NCI-H345 treated with DMSO at 0.1 percent for 48 hours (cell line): ENCODE results near the gene KCNA10.

Experiments
- DNase-seq: peaks from one replicate; lab custom pipeline; 2025; ENCODE audit not compliant: unreplicated experiment; lab: John Stamatoyannopoulos, UW

KCNA10 gene

GRCh38 chr1:110501488-110502132 lies 17.4 kb downstream of the KCNA10 start:
- DNase-seq: no peak

DNA sequence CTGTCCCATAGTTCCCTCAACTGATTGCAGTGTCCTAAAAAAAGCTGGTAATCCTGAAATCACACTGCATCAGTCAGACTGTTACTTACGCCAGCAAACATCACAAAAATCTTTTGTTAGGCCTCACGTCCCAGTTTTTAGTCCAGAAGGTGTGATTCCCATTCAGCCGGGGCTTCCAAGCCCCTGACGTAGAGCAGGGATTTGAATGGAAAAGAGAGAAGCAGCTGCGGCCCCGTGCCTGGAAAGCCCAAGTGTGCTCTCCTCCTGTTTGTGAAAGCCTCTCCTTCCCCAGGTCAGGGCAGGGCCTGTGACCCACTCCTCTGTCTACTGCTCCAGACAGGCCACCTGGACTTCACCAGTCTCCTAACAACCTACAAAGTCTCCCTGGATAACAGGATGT lies 20.7 kb downstream of the KCNA10 start:
- DNase-seq: peak; percentile 58

DNA sequence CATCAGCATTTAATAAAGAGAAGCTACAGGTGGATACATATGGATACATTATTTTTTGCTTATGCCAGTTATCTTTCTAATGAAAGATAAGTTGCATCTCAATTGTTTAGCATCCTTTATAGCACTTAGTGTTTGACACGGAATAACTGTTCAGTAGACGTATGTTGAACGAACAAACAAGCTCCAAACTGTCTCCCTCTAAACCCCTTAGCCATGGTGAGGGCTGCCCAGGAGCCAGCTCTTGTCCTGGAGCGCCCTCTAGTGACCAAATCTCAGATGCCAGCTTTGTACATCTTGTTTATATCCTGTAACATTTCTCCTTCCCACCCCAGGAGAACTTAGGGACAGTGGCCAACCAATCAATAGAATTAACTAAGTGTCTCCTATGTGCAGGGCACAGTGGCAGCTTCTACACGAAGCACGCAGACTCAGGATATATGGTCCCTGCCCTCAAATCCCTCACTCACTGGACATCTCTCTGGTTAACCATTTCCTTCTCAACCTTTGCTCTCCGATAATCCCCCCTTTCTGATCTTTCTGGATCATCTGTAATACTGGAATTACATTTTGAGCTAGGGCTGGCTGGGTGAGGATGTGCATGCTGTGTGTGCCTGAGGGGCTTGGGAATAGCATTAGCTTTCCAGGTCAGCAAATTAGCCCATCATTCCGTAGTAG lies 22.9 kb downstream of the KCNA10 start:
- DNase-seq: peak; percentile 68

DNA sequence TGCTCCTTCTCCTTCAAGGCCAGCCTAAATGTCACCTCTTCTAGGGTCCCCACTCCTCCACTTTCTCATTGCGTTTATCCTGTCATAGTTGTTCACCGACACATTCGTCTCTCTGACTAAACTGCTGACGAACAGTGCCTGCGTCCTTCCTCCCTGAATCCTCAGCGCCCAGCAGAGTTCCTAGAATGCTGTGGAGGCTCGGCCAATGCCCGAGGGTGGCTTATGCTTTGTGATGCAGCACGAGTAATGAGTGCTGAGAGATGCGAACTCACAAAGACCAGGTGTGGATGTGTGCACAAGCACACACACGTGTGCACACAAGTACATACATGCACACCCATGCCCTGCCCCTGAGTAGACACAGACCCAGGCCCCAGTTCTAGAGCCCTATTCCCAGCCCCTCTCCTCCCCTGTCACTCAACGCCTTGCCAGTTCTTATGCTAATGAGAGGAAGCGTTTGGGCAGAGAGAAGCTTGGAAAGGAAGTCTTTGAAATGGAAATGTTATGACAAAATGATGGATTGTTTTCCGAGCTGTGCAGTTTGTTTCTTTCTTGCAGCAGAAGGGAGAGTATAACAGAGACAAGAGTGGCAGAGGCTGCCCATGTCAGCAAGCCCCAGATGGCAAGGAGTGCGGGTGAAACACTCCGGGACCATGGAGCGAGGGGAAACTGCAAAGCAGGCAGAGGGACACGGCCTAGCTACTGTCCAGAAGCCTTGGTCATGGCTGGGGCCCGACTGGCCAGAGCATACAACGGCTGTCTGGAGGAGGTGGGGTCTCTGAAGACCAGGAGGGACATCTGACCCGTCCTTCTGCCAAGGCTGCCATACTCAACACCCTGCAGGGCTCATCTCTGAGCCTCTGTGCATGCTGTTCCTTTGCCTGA lies 24.2 kb downstream of the KCNA10 start:
- no peak for DNase-seq

GRCh38 chr1:110494036-110494435 lies 24.9 kb downstream of the KCNA10 start:
- DNase-seq: no peak

DNA sequence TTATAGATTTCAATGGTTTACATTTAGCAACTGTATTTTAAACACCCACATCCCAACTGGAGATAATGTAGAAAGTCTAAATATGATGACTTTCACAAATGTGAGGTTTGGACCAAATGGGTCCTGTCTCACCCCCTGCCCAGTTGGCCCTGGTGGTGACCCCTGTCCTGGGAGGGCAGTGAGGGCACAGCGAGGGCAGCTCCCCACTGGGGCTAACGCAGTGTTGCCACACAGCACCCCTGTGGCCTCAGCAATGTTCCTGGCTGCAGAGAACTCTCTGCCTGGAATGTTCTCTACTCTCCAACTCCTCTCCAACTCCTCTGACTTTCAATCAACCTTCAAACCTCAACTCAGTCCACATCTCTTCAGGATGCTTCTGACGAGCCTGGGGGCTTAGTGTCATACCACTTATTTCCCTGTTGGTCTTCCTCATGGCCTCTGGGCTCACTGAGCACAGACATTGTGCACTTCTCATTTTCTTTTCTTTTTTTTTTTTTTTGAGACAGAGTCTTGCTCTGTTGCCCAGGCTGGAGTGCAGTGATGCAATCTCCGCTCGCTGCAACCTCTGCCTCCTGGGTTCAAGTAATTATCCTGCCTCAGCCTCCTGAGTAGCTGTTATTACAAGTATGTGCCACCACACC lies 25.8 kb downstream of the KCNA10 start:
- DNase-seq: no peak

DNA sequence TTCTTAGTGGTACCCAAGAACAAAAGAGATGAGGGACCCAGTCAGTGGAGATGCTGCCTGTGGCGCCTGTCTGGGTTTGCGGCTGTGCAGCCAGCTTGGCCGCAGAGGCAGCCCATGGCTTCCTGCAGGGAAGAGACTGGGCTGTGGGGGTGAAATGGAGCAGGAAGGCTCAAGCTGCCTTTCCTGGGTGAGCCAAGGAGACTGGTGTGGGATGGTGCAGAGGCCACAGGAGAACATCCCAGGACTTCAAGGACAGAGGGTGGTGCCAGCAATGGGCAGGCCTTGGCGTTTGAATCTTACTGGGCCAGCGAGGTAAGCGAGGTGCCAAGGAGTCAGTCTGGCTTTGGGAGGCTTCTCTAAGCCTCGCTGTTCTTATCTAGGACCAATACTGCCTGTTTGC lies 26.4 kb downstream of the KCNA10 start:
- no peak for DNase-seq

DNA sequence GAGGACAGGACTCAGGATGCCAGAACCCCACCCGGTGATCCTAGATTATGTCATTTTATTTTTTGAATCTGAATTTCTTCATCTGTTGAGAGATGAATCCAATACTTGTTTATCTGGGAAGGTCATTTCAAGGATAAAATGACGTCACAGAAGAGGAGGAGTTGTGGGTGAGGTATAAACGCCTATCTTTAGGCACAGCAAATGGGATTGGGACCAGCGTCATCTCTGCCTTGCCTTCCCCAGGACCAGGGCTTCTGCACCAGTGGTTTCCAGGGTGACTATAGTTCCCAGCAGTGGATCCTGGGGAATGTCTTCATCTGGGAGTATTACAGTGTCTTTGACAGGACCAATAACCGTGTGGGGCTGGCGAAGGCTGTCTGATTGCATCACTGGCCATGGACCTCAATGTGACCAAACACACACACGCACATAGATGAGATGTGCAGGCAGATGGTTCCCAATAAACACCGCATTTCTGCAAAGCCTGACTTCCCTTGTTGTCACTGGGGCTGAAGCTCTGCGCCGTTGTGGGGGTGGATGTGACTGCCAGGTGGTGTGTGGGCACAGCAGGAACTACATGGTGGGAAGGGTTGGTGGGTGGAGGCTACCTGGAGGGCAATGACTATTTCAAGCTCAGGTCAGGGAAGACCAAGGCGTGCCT lies 28.1 kb downstream of the KCNA10 start:
- no peak for DNase-seq

- DNase-seq: no peak
These were observed 28.9 kb downstream of the KCNA10 start for GRCh38 chr1:110489973-110490542.

DNA sequence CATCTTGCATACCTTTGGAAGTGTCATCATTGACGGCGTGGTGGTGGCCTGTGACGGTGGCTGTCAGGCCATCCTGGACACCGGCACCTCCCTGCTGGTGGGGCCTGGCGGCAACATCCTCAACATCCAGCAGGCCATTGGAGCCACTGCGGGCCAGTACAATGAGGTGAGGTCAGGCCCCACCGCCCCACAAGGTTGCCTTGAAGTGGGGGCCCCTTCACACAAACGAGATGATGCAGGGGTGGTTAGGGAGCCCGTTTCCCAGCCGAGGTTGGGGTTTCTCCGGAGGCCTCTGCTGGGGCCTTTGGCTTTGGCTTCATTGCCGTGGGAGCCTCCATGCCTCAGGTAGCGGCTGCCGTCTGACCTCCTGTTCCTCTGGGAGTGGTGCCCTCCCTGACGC lies 29.6 kb downstream of the KCNA10 start:
- no peak for DNase-seq

DNA sequence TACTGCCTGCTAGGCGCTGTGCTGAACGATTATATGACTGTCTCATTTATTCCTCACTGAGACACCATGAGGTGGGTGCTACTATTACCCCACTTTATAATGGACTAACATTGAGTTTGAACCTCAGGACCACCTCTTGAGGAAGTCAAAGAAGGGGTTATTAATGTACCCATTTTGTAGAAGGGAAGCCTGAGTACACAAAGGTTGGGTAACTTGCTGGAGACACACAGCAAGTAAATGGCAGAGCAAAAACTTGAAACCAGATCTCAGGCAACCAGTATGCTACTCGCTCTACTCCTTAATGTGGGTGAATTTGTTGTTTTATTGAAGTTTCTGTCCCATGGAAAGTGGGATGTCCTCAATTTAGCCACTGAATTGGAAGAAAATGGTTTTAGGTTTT lies 30.1 kb downstream of the KCNA10 start:
- DNase-seq: no peak

- DNase-seq: no peak
These were observed 30.8 kb downstream of the KCNA10 start for GRCh38 chr1:110488161-110488560.

GRCh38 chr1:110487726-110488125 lies 31.2 kb downstream of the KCNA10 start:
- no peak for DNase-seq

- DNase-seq: no peak
These were observed 33.2 kb downstream of the KCNA10 start for GRCh38 chr1:110485725-110486124.

- DNase-seq: no peak
These were observed 34.2 kb downstream of the KCNA10 start for GRCh38 chr1:110484801-110485200.

DNA sequence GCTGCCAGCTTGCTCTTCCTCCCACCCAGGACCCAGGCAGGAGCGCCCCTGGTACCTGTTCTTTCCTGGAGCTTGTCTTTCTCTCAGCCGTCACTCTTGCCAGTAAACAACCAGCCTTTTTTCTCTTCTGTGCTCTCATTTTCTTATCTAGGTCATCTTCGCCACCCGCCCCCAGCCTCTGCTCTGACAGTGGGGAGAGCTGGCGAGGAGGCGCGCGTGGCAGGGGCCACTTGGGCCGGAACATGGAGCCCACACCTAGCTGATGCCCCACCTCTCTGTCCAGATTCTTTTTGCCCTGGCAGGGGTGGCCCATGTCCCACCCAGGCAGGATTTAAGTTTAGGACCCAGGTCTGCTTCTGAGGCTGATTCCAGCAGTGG lies 35.7 kb downstream of the KCNA10 start:
- DNase-seq: no peak

GRCh38 chr1:110482662-110483307 lies 36.2 kb downstream of the KCNA10 start:
- no peak for DNase-seq

- DNase-seq: no peak
These were observed 36.9 kb downstream of the KCNA10 start for GRCh38 chr1:110481968-110482623.

DNA sequence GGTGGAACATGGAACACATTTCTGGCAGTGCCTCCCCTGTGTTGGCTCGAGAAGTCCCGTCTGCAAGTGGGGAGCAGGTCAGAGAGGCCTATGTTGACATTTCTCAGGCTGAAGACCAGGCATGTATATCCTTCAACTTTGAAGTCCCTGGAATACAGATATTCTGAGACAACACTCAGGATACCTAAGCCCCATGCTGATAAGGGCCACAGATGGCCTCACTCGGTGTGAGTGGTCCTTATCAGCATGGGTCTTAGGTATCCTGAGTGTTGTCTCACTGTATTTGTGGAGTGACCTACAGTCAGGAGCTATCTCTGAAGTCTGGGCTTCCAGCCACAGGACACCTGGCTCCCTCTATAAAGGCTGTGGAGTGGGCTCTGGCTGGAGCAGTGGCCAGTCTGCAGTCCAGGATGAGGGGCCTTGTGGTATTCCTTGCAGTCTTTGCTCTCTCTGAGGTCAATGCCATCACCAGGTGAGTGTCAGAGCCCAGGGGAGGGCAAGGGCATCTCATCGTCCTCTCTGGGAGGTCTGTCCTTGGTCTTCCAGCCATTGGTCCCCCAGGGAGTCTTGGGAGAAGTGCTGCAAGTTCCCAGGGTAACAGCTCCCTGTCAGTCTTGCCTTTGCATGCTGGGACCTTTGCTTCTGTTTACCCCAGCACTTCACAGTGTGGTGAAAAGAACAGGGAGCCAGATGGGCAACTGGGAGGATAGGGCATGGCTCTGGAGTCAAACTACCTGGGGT lies 38.4 kb downstream of the KCNA10 start:
- no peak for DNase-seq
